ENCODE measurements around the gene GIPC3.

GIPC3 gene

GRCh38 chr19:3612901-3613741 lies 27.8 kb downstream of the GIPC3 start:
- H3K4me3 ChIP-seq (ENCODE audit: low read depth, low read length): no peak overlapping the region

GRCh38 chr19:3613818-3614661 lies 28.8 kb downstream of the GIPC3 start:
- no peak for DNase-seq (ENCODE audit: low read depth)
- H3K4me3 ChIP-seq (ENCODE audit: low read depth, low read length): no peak overlapping the region

More at GRCh38 chr19:3612901-3613741, 27.8 kb downstream of the GIPC3 start:
- DNase-seq (ENCODE audit: low read depth): no peak

GRCh38 chr19:3614858-3615505 lies 29.7 kb downstream of the GIPC3 start:
- DNase-seq (ENCODE audit: low read depth): no peak
- no peak overlapping the region for H3K4me3 ChIP-seq (ENCODE audit: low read depth, low read length)

GRCh38 chr19:3615524-3616135 lies 30.4 kb downstream of the GIPC3 start:
- no peak for DNase-seq (ENCODE audit: low read depth)
- no peak overlapping the region for H3K4me3 ChIP-seq (ENCODE audit: low read depth, low read length)

- H3K4me3 ChIP-seq (ENCODE audit: low read depth, low read length): no peak overlapping the region
- DNase-seq (ENCODE audit: low read depth): no peak
These were observed 32.2 kb downstream of the GIPC3 start for GRCh38 chr19:3617463-3617862.

- no peak for DNase-seq (ENCODE audit: low read depth)
- H3K4me3 ChIP-seq (ENCODE audit: low read depth, low read length): no peak overlapping the region
These were observed 33.0 kb downstream of the GIPC3 start for GRCh38 chr19:3618144-3618810.

- H3K4me3 ChIP-seq (ENCODE audit: low read depth, low read length): no peak overlapping the region
- no peak for DNase-seq (ENCODE audit: low read depth)
These were observed 33.7 kb downstream of the GIPC3 start for GRCh38 chr19:3618811-3619630.

GRCh38 chr19:3619631-3620012 lies 34.3 kb downstream of the GIPC3 start:
- no peak overlapping the region for H3K4me3 ChIP-seq (ENCODE audit: low read depth, low read length)
- DNase-seq (ENCODE audit: low read depth): no peak

- H3K4me3 ChIP-seq (ENCODE audit: low read depth, low read length): no peak overlapping the region
- DNase-seq (ENCODE audit: low read depth): no peak
These were observed 35.0 kb downstream of the GIPC3 start for GRCh38 chr19:3620145-3620816.

GRCh38 chr19:3620817-3621547 lies 35.7 kb downstream of the GIPC3 start:
- DNase-seq (ENCODE audit: low read depth): no peak
- no peak overlapping the region for H3K4me3 ChIP-seq (ENCODE audit: low read depth, low read length)

- no peak for DNase-seq (ENCODE audit: low read depth)
- H3K4me3 ChIP-seq (ENCODE audit: low read depth, low read length): no peak overlapping the region
These were observed 36.4 kb downstream of the GIPC3 start for GRCh38 chr19:3621689-3622088.

GRCh38 chr19:3622224-3622623 lies 36.9 kb downstream of the GIPC3 start:
- no peak for DNase-seq (ENCODE audit: low read depth)
- H3K4me3 ChIP-seq (ENCODE audit: low read depth, low read length): no peak overlapping the region

- DNase-seq (ENCODE audit: low read depth): no peak
- no peak overlapping the region for H3K4me3 ChIP-seq (ENCODE audit: low read depth, low read length)
These were observed 38.4 kb downstream of the GIPC3 start for GRCh38 chr19:3623716-3624115.

GRCh38 chr19:3625996-3626472 lies 40.8 kb downstream of the GIPC3 start:
- H3K4me3 ChIP-seq (ENCODE audit: low read depth, low read length): peak overlapping the region; percentile 97
- DNase-seq (ENCODE audit: low read depth): no peak

GRCh38 chr19:3626473-3627350 lies 41.4 kb downstream of the GIPC3 start, which contains the start of gene CACTIN:
TSS of gene CACTIN (minus strand) at chr19:3626790. CDS start at chr19:3626762, 28 bp downstream.
- peak within 1 kb of the TSS; percentile 97 for H3K4me3 ChIP-seq (ENCODE audit: low read depth, low read length)
- DNase-seq (ENCODE audit: low read depth): peak; percentile 94

GRCh38 chr19:3627351-3627723 lies 42.1 kb downstream of the GIPC3 start:
- no peak for DNase-seq (ENCODE audit: low read depth)
- peak overlapping the region; percentile 97 for H3K4me3 ChIP-seq (ENCODE audit: low read depth, low read length)

Measured in skeletal muscle cell (primary cell).